Activated CD4-positive, alpha-beta T cell treated with anti-CD3 and anti-CD28 coated beads, Interleukin-2, amount 10 ng/mL, durations not matched to agents 24 days and 14 days (primary cell): ENCODE results near the gene ST6GALNAC6. TPM values are rescaled to one million over a fixed set of nuclear protein-coding genes. Genes with fewer than 3 reads are reported as not detected.
A peak's percentile ranks its signal among the peaks of the same experiment; 100 is the strongest.

ENCODE experiments used
- DNase-seq: peaks from one replicate; pipeline ENCODE4 v3.0.0; 2022
- H3K27ac Mint-ChIP-seq: one replicate; pipeline ENCODE4 v1.8.0; 2022; ENCODE audit warnings: mild to moderate bottlenecking, mixed read lengths
- H3K27me3 Mint-ChIP-seq: one replicate; pipeline ENCODE4 v1.8.0; 2022; ENCODE audit warnings: mixed read lengths
- H3K36me3 Mint-ChIP-seq: one replicate; pipeline ENCODE4 v1.8.0; 2022; ENCODE audit warnings: low read depth, mild to moderate bottlenecking, mixed read lengths
- H3K4me1 Mint-ChIP-seq: one replicate; pipeline ENCODE4 v1.8.0; 2021; ENCODE audit warnings: mixed read lengths
- H3K4me3 Mint-ChIP-seq: one replicate; pipeline ENCODE4 v1.8.0; 2022; ENCODE audit warnings: mild to moderate bottlenecking, moderate library complexity, mixed read lengths
- H3K9me3 Mint-ChIP-seq: one replicate; pipeline ENCODE4 v1.8.0; 2021; ENCODE audit warnings: mixed read lengths
- intact Hi-C: fragments of 100-400 bp; cut with micrococcal nuclease; formaldehyde crosslinking; loops from one replicate; pipeline ENCODE4 v1.15.1; 2023
- total RNA-seq: library from RNA; stranded (reverse); gene quantifications from 2 replicates; pipeline ENCODE4 v1.2.3, GENCODE V29; 2022

Gene ST6GALNAC6
- total RNA-seq, 1 donor from 2014 or later, result 53.3 TPM

- H3K27ac Mint-ChIP-seq, result no peak overlapping the region
- H3K4me1 Mint-ChIP-seq, result peaks cover 17% of the 10 kb centered on the region
- intact Hi-C loops, result no loop called here
- H3K9me3 Mint-ChIP-seq, result no peaks in the 10 kb centered on the region
- H3K36me3 Mint-ChIP-seq, result no peaks in the 10 kb centered on the region
- H3K4me3 Mint-ChIP-seq, result peak overlapping the region; percentile 72
- peak; percentile 82 for DNase-seq
- H3K27me3 Mint-ChIP-seq, result peaks cover 20% of the 10 kb centered on the region
Observed at GRCh38 chr9:127927201-127927987, 28.0 kb upstream of the ST6GALNAC6 start.

- intact Hi-C loops, result no loop called here
- Mint-ChIP-seq H3K36me3 (no peaks in the 10 kb centered on the region), H3K4me3 (peak overlapping the region; percentile 72), H3K4me1 (peaks cover 19% of the 10 kb centered on the region), H3K9me3 (no peaks in the 10 kb centered on the region), H3K27ac (no peak overlapping the region), H3K27me3 (peaks cover 24% of the 10 kb centered on the region)
- DNase-seq, result no peak
Observed at GRCh38 chr9:127926906-127927200, 27.4 kb upstream of the ST6GALNAC6 start.

GRCh38 chr9:127925959-127926905 lies 26.8 kb upstream of the ST6GALNAC6 start:
- H3K27me3 Mint-ChIP-seq, result peaks cover 24% of the 10 kb centered on the region
- no peak for DNase-seq
- no peaks in the 10 kb centered on the region for H3K36me3 Mint-ChIP-seq
- peaks cover 18% of the 10 kb centered on the region for H3K4me1 Mint-ChIP-seq
- H3K4me3 Mint-ChIP-seq, result peak overlapping the region; percentile 72
- no peak overlapping the region for H3K27ac Mint-ChIP-seq
- intact Hi-C loops, result no loop called here
- H3K9me3 Mint-ChIP-seq, result no peaks in the 10 kb centered on the region

- intact Hi-C loops, result loop anchor here (5.0 kb wide), 1 partner anchor 58 kb away; no protein-coding TSS in a partner anchor
- no peak overlapping the region for H3K4me3 Mint-ChIP-seq
- H3K36me3 Mint-ChIP-seq, result no peaks in the 10 kb centered on the region
- H3K27me3 Mint-ChIP-seq, result peaks cover 24% of the 10 kb centered on the region
- DNase-seq, result no peak
- peaks cover 11% of the 10 kb centered on the region for H3K4me1 Mint-ChIP-seq
- no peaks in the 10 kb centered on the region for H3K9me3 Mint-ChIP-seq
- H3K27ac Mint-ChIP-seq, result peak overlapping the region; percentile 69
Observed at GRCh38 chr9:127924736-127925444, 25.5 kb upstream of the ST6GALNAC6 start.

- intact Hi-C loops, result loop anchor here (5.0 kb wide), 1 partner anchor 56 kb away; no protein-coding TSS in a partner anchor
- no peak for DNase-seq
- Mint-ChIP-seq H3K36me3 (no peaks in the 10 kb centered on the region), H3K9me3 (no peaks in the 10 kb centered on the region), H3K4me3 (no peak overlapping the region), H3K27me3 (peaks cover 22% of the 10 kb centered on the region), H3K27ac (no peak overlapping the region), H3K4me1 (peaks cover 18% of the 10 kb centered on the region)
Observed at GRCh38 chr9:127923771-127924170, 24.4 kb upstream of the ST6GALNAC6 start.

GRCh38 chr9:127923046-127923445 lies 23.6 kb upstream of the ST6GALNAC6 start:
- H3K36me3 Mint-ChIP-seq, result no peaks in the 10 kb centered on the region
- peaks cover 21% of the 10 kb centered on the region for H3K4me1 Mint-ChIP-seq
- intact Hi-C loops, result loop anchor here (5.0 kb wide), 1 partner anchor 56 kb away; no protein-coding TSS in a partner anchor
- no peaks in the 10 kb centered on the region for H3K9me3 Mint-ChIP-seq
- peaks cover 18% of the 10 kb centered on the region for H3K27me3 Mint-ChIP-seq
- no peak overlapping the region for H3K4me3 Mint-ChIP-seq
- DNase-seq, result no peak
- H3K27ac Mint-ChIP-seq, result no peak overlapping the region

- H3K27ac Mint-ChIP-seq, result no peak overlapping the region
- peak; percentile 95 for DNase-seq
Observed at GRCh38 chr9:127921557-127922120, 22.2 kb upstream of the ST6GALNAC6 start.

GRCh38 chr9:127920794-127921193 lies 21.4 kb upstream of the ST6GALNAC6 start:
- DNase-seq, result no peak
- Mint-ChIP-seq H3K4me3 (no peak overlapping the region), H3K27me3 (peaks cover 16% of the 10 kb centered on the region), H3K9me3 (no peaks in the 10 kb centered on the region), H3K4me1 (peaks cover 28% of the 10 kb centered on the region), H3K27ac (peak overlapping the region; percentile 10), H3K36me3 (peaks cover 1% of the 10 kb centered on the region)
- intact Hi-C loops, result loop anchor here (1.0 to 5.0 kb wide), 3 partner anchors 53 to 330 kb away; partner anchors contain the start of gene TOR2A

More at GRCh38 chr9:127921557-127922120, 22.2 kb upstream of the ST6GALNAC6 start:
- Mint-ChIP-seq H3K4me1 (peaks cover 25% of the 10 kb centered on the region), H3K36me3 (no peaks in the 10 kb centered on the region), H3K27me3 (peaks cover 18% of the 10 kb centered on the region), H3K4me3 (peak overlapping the region; percentile 73), H3K9me3 (no peaks in the 10 kb centered on the region)
- intact Hi-C loops, result loop anchor here (1.0 to 5.0 kb wide), 3 partner anchors 54 to 331 kb away; partner anchors contain the start of gene TOR2A

GRCh38 chr9:127919253-127919815 lies 19.9 kb upstream of the ST6GALNAC6 start:
- H3K36me3 Mint-ChIP-seq, result peaks cover 2% of the 10 kb centered on the region
- intact Hi-C loops, result loop anchor here (5.0 kb wide), 2 partner anchors 132 to 307 kb away; partner anchors contain the start of genes CDK9 and STXBP1
- no peaks in the 10 kb centered on the region for H3K9me3 Mint-ChIP-seq
- H3K27me3 Mint-ChIP-seq, result peaks cover 11% of the 10 kb centered on the region
- DNase-seq, result no peak
- no peak overlapping the region for H3K4me3 Mint-ChIP-seq
- H3K27ac Mint-ChIP-seq, result peak overlapping the region; percentile 79
- peaks cover 36% of the 10 kb centered on the region for H3K4me1 Mint-ChIP-seq

GRCh38 chr9:127918183-127919107 lies 19.0 kb upstream of the ST6GALNAC6 start:
- Mint-ChIP-seq H3K9me3 (no peaks in the 10 kb centered on the region), H3K4me1 (peaks cover 39% of the 10 kb centered on the region), H3K4me3 (peak overlapping the region; percentile 38), H3K36me3 (peaks cover 8% of the 10 kb centered on the region), H3K27ac (peak overlapping the region; percentile 79), H3K27me3 (peaks cover 7% of the 10 kb centered on the region)
- DNase-seq, result peak; percentile 71
- intact Hi-C loops, result loop anchor here (5.0 kb wide), 2 partner anchors 131 to 306 kb away; partner anchors contain the start of genes CDK9 and STXBP1

- H3K27ac Mint-ChIP-seq, result peak overlapping the region; percentile 25
- peaks cover 13% of the 10 kb centered on the region for H3K36me3 Mint-ChIP-seq
- peaks cover 44% of the 10 kb centered on the region for H3K4me1 Mint-ChIP-seq
- DNase-seq, result peak; percentile 61
- H3K9me3 Mint-ChIP-seq, result no peaks in the 10 kb centered on the region
- intact Hi-C loops, result loop anchor here (1.0 to 5.0 kb wide), 4 partner anchors 12 to 305 kb away; partner anchors contain the start of genes CDK9, ST6GALNAC6 and STXBP1
- no peak overlapping the region for H3K4me3 Mint-ChIP-seq
- peaks cover 4% of the 10 kb centered on the region for H3K27me3 Mint-ChIP-seq
Observed at GRCh38 chr9:127917603-127918002, 18.2 kb upstream of the ST6GALNAC6 start.
